NB4 (cell line): ENCODE data around the gene CCDC169.
"Not testable (repeated sequence)": the region's sequence is repeated elsewhere in the genome, so short reads cannot be mapped to it uniquely, and the experiment has no call there.

Source experiments
- DNase-seq: peaks from one replicate; pipeline ENCODE4 v3.0.0; 2010; ENCODE audit warnings: low read depth
- H3K4me3 ChIP-seq: one replicate; pipeline ENCODE4 v1.5.1; 2011; ENCODE audit warnings: mild to moderate bottlenecking, low read depth, low read length, moderate library complexity
- MYC ChIP-seq: IDR thresholded peaks from 2 replicates; pipeline ENCODE4 v1.6.1; 2011; ENCODE audit warnings: low read depth, low read length
- POLR2A ChIP-seq: IDR thresholded peaks from 2 replicates; pipeline ENCODE4 v1.6.1; 2011; ENCODE audit warnings: mild to moderate bottlenecking; ENCODE audit not compliant: insufficient read length; ENCODE audit errors: extremely low read depth
- TF ChIP-seq, protein P1 (sequence below): IDR thresholded peaks from one replicate; pipeline ENCODE4 v1.5.1; 2012; ENCODE audit warnings: low read depth, low read length
- TF ChIP-seq, protein P2 (sequence below): IDR thresholded peaks from 2 replicates; pipeline ENCODE4 v1.6.1; 2011; ENCODE audit warnings: low read depth, low read length

Gene CCDC169

DNA sequence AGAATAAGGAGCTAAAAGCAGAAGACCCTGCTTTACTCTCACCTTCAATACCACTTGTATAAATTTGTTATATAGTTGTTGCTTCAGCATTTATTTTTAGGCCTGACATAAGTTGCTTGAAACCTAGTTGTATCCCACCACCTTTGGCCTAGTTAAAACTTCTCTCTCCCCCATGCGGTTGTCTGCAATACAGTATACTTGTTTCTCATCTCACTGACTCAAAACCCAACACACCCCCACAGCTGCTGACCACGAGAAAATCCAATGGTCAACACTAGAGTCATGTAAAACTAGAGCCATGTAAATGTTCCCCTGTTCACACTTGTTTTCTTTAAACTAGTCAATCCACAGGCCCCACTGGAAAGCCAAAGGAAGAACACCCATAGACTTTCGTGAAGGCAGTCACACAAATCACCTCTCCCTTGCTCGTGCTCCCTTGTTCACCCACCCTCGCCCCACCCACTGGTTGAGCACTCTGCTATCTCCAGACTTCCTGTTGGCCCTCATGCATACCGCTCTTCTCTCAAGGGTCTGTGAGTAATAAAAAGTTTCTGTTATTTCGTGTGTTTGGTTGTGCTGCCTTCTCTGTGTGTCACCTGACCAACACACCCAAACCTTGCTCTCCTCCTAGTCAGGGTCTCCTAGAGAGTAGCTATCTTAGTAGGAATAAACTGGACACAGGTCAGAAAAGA, 12.9 kb upstream of the CCDC169 start:
- TF ChIP-seq, protein P1, sequence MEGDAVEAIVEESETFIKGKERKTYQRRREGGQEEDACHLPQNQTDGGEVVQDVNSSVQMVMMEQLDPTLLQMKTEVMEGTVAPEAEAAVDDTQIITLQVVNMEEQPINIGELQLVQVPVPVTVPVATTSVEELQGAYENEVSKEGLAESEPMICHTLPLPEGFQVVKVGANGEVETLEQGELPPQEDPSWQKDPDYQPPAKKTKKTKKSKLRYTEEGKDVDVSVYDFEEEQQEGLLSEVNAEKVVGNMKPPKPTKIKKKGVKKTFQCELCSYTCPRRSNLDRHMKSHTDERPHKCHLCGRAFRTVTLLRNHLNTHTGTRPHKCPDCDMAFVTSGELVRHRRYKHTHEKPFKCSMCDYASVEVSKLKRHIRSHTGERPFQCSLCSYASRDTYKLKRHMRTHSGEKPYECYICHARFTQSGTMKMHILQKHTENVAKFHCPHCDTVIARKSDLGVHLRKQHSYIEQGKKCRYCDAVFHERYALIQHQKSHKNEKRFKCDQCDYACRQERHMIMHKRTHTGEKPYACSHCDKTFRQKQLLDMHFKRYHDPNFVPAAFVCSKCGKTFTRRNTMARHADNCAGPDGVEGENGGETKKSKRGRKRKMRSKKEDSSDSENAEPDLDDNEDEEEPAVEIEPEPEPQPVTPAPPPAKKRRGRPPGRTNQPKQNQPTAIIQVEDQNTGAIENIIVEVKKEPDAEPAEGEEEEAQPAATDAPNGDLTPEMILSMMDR, result no peak
- TF ChIP-seq MYC (no peak), POLR2A (no peak)
- TF ChIP-seq, protein P2, sequence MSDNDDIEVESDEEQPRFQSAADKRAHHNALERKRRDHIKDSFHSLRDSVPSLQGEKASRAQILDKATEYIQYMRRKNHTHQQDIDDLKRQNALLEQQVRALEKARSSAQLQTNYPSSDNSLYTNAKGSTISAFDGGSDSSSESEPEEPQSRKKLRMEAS, result no peak
- peak; percentile 33 for DNase-seq
- H3K4me3 ChIP-seq, result no peak overlapping the region

DNA sequence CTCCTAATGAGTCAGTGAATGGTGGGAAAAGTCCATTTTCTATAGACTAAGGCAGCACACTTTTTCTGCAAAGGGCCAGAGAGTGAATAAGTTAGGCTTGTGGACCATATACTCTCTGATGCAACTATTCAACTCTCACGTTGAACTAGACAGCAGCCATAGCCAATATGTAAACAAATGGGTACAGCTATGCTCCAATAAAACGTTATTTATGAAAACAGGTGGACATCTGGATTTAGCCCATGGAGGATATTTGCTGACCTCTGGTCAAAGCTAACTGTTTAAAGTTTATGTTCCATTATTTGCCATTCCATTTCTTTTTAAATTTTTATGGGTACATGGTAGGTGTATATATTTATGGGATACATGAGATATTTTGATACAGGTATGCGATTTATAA, 4.7 kb upstream of the CCDC169 start:
- TF ChIP-seq, protein P1, result no peak
- TF ChIP-seq POLR2A (no peak), MYC (no peak)
- TF ChIP-seq, protein P2, result no peak
- no peak for DNase-seq
- H3K4me3 ChIP-seq, result no peak overlapping the region

DNA sequence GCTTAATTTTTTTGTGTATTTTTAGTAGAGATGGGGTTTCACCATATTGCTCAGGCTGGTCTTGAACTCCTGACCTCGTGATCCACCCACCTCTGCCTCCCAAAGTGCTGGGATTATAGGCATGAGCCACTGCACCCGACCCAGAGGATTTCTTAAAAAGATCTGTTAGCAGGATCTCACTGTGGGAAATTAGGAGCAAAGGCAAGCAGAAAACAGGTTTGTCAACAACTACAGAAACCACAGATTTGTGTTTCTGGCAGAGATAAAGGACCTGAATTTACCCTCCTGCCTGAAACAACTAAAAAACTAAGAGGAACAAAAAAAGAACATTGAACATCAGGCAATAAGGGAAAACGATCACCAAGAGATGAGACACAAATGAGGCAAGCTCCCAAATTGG, 1.9 kb upstream of the CCDC169 start:
- DNase-seq, H3K4me3 ChIP-seq: not testable (repeated sequence)

DNA sequence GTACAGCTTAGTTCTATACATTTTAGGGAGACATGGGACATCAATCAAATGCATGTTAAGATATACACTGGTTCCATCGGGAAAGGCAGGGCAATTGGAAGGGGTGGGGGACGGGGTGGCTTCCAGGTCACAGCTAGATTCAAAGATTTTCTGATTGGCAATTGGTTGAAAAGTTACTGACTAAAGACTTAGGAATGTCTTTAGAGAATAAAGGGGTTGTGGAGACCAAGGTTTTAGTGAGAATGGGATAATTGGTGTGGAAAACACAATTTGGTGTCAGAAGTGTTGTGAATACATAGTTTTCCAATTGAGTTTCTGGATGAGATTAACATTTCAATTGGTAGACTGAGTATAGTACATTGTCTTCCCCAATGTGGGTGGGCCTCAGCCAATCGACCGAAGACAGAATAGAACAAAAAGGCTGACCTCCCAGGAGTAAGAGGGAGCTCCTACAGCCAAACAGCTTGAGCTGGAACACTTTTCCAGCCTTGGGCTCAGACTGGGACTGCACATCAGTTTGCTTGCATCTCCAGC, 988 bp upstream of the CCDC169 start:
- H3K4me3 ChIP-seq, result peak overlapping the region; percentile 87
- peak; percentile 8 for DNase-seq
- TF ChIP-seq, protein P1, result no peak
- TF ChIP-seq, protein P2, result no peak
- no peak for TF ChIP-seq POLR2A
- TF ChIP-seq MYC, result no peak

DNA sequence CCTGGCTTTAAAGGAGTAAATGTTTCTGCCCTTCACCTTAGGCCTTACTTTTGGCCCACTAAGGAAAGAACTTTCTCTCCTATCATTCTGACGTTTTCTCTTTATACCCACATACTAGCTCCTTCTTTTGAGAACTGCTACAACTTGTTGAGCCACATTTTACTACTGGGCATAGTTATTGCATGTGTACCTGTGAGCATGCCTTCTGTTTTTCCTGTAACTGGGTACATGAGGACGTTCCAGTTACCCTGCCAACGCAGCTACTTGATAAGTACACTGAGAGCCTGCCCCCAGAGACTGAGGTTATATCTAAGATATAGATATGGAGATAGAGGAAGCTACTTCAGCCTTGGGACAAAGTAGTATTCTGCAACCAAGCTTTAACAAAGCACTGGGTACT, 3.5 kb downstream of the CCDC169 start:
- TF ChIP-seq, protein P2, result no peak
- TF ChIP-seq, protein P1, result no peak
- TF ChIP-seq MYC, result no peak
- TF ChIP-seq POLR2A, result no peak
- H3K4me3 ChIP-seq, result no peak overlapping the region
- peak; percentile 19 for DNase-seq

DNA sequence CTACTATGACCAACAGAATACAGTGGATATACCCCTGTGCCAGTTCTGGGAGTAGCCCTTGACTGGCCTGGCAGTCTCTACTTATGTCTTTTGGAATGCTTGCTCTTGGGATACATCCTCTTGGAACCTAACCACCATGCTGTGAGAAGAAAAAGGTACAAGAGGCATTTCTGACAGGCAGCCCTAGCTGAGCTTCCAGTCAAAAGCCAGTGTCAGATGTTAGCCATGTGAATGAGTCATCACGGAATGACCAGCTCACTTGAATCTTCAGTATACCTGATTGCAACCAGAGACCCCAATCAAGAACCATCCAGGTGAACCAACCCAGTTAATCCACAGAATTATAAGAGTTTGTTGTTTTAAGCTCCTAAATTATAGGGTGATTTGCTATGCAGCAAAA, 4.1 kb downstream of the CCDC169 start:
- no peak overlapping the region for H3K4me3 ChIP-seq
- no peak for DNase-seq
- TF ChIP-seq POLR2A, result no peak
- no peak for TF ChIP-seq MYC
- TF ChIP-seq, protein P1, result no peak
- TF ChIP-seq, protein P2, result no peak
